GM12878 (cell line): Measurements from ENCODE around the gene SLC17A7. TPM values are rescaled to one million over a fixed set of nuclear protein-coding genes. Genes with fewer than 3 reads are reported as not detected.

Experiments
- ATAC-seq: fragments of 200-7000 bp; cut with Tn5 transposase; 3 replicates; pipeline ENCODE4 v1.9.1; 2020; ENCODE audit warnings: mild to moderate bottlenecking, moderate library complexity
- BruUV-seq: library from RNA; stranded (reverse); fragments of 400-500 nt; replicated peaks from 2 replicates; lab custom pipeline; 2021; lab: Mats Ljungman, UMichigan
- CTCF ChIA-PET: fragments of 300-600 bp; sonication (Branson Sonifier 250); formaldehyde crosslinking; extraction: SDS; loops from one replicate; lab custom pipeline; 2021; ENCODE audit warnings: inconsistent platforms; lab: Yijun Ruan, JAX
- POLR2A ChIA-PET: fragments of 350-600 bp; formaldehyde crosslinking; extraction: SDS; loops from one replicate; lab custom pipeline; 2021; ENCODE audit warnings: inconsistent platforms; lab: Charles Lee
- RAD21 ChIA-PET: fragments of 300-600 bp; sonication (Branson Sonifier 250); formaldehyde crosslinking; loops from one replicate; lab custom pipeline; 2023; ENCODE audit warnings: antibody characterized with exemption; ENCODE audit not compliant: unreplicated experiment; lab: Charles Lee
- SMC1A ChIA-PET: fragments of 300-600 bp; sonication (Branson Sonifier 250); formaldehyde crosslinking; loops from one replicate; lab custom pipeline; 2023; ENCODE audit not compliant: unreplicated experiment, uncharacterized antibody; lab: Charles Lee
- DNase-seq: peaks from one replicate; pipeline ENCODE4 v3.0.0-alpha.2; 2011; ENCODE audit warnings: low read depth, low spot score
- FAIRE-seq: peaks from 3 replicates; lab custom pipeline; 2011; peaks lifted over from hg19 to GRCh38; lab: Jason Lieb, UNC
- H2AFZ ChIP-seq: 2 replicates; pipeline ENCODE4 v1.6.0; 2011; ENCODE audit warnings: low read depth, low read length, control low read depth; ENCODE audit not compliant: control insufficient read depth
- H3K27ac ChIP-seq: 2 replicates; pipeline ENCODE4 v1.5.1; 2011; ENCODE audit warnings: control low read depth; ENCODE audit not compliant: control insufficient read depth, insufficient read depth
- H3K27me3 ChIP-seq, 2 experiments: replicated peaks in 1 of 2; 2 replicates each; pipeline versions ENCODE4 v1.6.0 to v1.6.1; 2011; ENCODE audit warnings: low read length in 1 of 2; ENCODE audit not compliant: control insufficient read depth in 2 of 2, insufficient read depth in 2 of 2
- H3K36me3 ChIP-seq, 2 experiments: 2 replicates each; pipeline ENCODE4 v1.5.1; 2011; ENCODE audit warnings: low read length in 1 of 2; ENCODE audit not compliant: control insufficient read depth in 2 of 2, insufficient read depth in 2 of 2
- H3K4me1 ChIP-seq: 2 replicates; pipeline ENCODE4 v1.6.1; 2011; ENCODE audit warnings: mild to moderate bottlenecking, low read length, moderate library complexity, mixed read lengths; ENCODE audit not compliant: control insufficient read depth, insufficient read depth
- H3K4me2 ChIP-seq: 2 replicates; pipeline ENCODE4 v1.6.0; 2011; ENCODE audit warnings: control low read depth; ENCODE audit not compliant: control insufficient read depth, insufficient read depth
- H3K4me3 ChIP-seq: fragments of 200-600 bp; sonication (generic); 2 replicates; pipeline ENCODE4 v1.5.1; 2016
- H3K79me2 ChIP-seq: 2 replicates; pipeline ENCODE4 v1.6.0; 2011; ENCODE audit warnings: low read length; ENCODE audit not compliant: control insufficient read depth, insufficient read depth
- H3K9ac ChIP-seq: 2 replicates; pipeline ENCODE4 v1.8.0; 2011; ENCODE audit warnings: low read length, control low read depth, mixed read lengths; ENCODE audit not compliant: control insufficient read depth, insufficient read depth
- H3K9me3 ChIP-seq: replicated peaks from 3 replicates; pipeline ENCODE4 v1.5.1; 2011; ENCODE audit warnings: mild to moderate bottlenecking, low read length; ENCODE audit not compliant: control insufficient read depth, insufficient read depth
- H4K20me1 ChIP-seq: 2 replicates; pipeline ENCODE4 v1.6.0; 2011; ENCODE audit not compliant: control insufficient read depth, insufficient read depth
- ATF2 ChIP-seq: IDR thresholded peaks from 2 replicates; pipeline ENCODE4 v1.6.1; 2012; ENCODE audit warnings: low read length, inconsistent platforms
- BRCA1 ChIP-seq: IDR thresholded peaks from 2 replicates; pipeline ENCODE4 v1.6.1; 2011; ENCODE audit warnings: low read depth, low read length, improper control_type of control experiment
- CREB1 ChIP-seq: IDR thresholded peaks from 2 replicates; pipeline ENCODE4 v1.6.1; 2012; ENCODE audit warnings: low read depth, mild to moderate bottlenecking, inconsistent platforms
- IKZF2 ChIP-seq, 2 experiments: fragments of 450-650 bp; IDR thresholded peaks; 2 replicates each; pipeline ENCODE4 v1.6.1; 2017; ENCODE audit warnings: mild to moderate bottlenecking in 2 of 2, moderate library complexity in 2 of 2
- PBX3 ChIP-seq: IDR thresholded peaks from 2 replicates; pipeline ENCODE4 v1.6.1; 2011; ENCODE audit warnings: mild to moderate bottlenecking, low read depth, low read length, moderate library complexity; ENCODE audit not compliant: insufficient replicate concordance
- PKNOX1 ChIP-seq: fragments of 450-650 bp; IDR thresholded peaks from 2 replicates; pipeline ENCODE4 v1.6.1; 2016; ENCODE audit warnings: mild to moderate bottlenecking
- POU2F2 ChIP-seq: IDR thresholded peaks from 3 replicates; pipeline ENCODE4 v1.6.1; 2011; ENCODE audit warnings: low read depth, mild to moderate bottlenecking, low read length, borderline replicate concordance
- SMAD5 ChIP-seq: IDR thresholded peaks from 2 replicates; pipeline ENCODE4 v1.6.1; 2016; ENCODE audit warnings: antibody characterized with exemption, low read depth
- SRF ChIP-seq, 2 experiments: IDR thresholded peaks; 2 replicates each; pipeline ENCODE4 v1.6.1; 2011; ENCODE audit warnings: low read depth in 2 of 2, low read length in 2 of 2, mild to moderate bottlenecking in 1 of 2, moderate library complexity in 1 of 2
- USF1 ChIP-seq: IDR thresholded peaks from 2 replicates; pipeline ENCODE4 v1.6.1; 2011; ENCODE audit warnings: borderline replicate concordance, low read depth, mild to moderate bottlenecking, moderate library complexity, mixed read lengths, low read length; ENCODE audit not compliant: insufficient read depth; ENCODE audit errors: extremely low read length
- ZNF687 ChIP-seq: fragments of 450-650 bp; IDR thresholded peaks from 2 replicates; pipeline ENCODE4 v1.6.1; 2017; ENCODE audit warnings: mild to moderate bottlenecking, moderate library complexity
- WGBS: methylation state at CpG from one replicate; pipeline ENCODE4 v1.1.6; 2016; ENCODE audit warnings: low lambda C conversion rate; ENCODE audit not compliant: insufficient replicate concordance, insufficient coverage; ENCODE audit errors: missing lambda C conversion rate; 5-methylcytosine and 5-hydroxymethylcytosine counted together
- in situ Hi-C: fragments of 300-500 bp; cut with MboI; formaldehyde crosslinking; loops from 9 replicates; pipeline ENCODE4 v1.14.3; 2018; ENCODE audit warnings: mixed read lengths
- intact Hi-C: fragments of 100-400 bp; cut with micrococcal nuclease; formaldehyde crosslinking; loops from one replicate; pipeline ENCODE4 v1.14.2; 2022; ENCODE audit not compliant: unreplicated experiment
- polyA plus RNA-seq, 11 experiments: library from polyadenylated mRNA; depleted of rRNA in 4 of 11; unstranded in 6 of 11; stranded (reverse) in 5 of 11; fragments of >200 nt; fragmentation: Nextera tagmentation in 4 of 11; fragmentation: Illumina TruSeq in 1 of 11; extraction: Ambion mirVana in 4 of 11; extraction: Trizol in 1 of 11; gene quantifications; 1 replicate in 1 of 11; 2 replicates in 10 of 11; pipeline versions ENCODE4 v1.2.1 to v1.2.3, GENCODE V29; 2011 to 2016; ENCODE audit warnings: inconsistent platforms in 2 of 11, missing spikeins in 2 of 11, low read depth in 1 of 11
- total RNA-seq, 4 experiments: library from RNA; depleted of rRNA in 3 of 4; stranded (reverse); fragments of >200 nt in 3 of 4; fragmentation: Illumina TruSeq in 1 of 4; extraction: Trizol in 1 of 4; gene quantifications; 2 replicates each; pipeline versions ENCODE4 v1.2.1 to v1.2.3, GENCODE V29; 2013 to 2021

Gene SLC17A7
- total and polyA plus RNA-seq, 10 of the 15 experiments (the other 5 are each of a cell fraction or from before 2014, with no cell fraction given): 0.03 to 0.24 (median 0.06) TPM; not detected in 6

- FAIRE-seq: no peak
- TF ChIP-seq ZNF687 (no peak), PBX3 (no peak), PKNOX1 (no peak), SRF (IDR thresholded peaks at IDR 0.05; ENCODE audit: low read depth in 2 of 2, low read length in 2 of 2) (no peak), SMAD5 (no peak), POU2F2 (no peak), ATF2 (no peak), IKZF2 (IDR thresholded peaks at IDR 0.05) (no peak), USF1 (no peak), BRCA1 (no peak), CREB1 (no peak)
Observed at GRCh38 chr19:49435670-49436069, 5.7 kb downstream of the SLC17A7 start.

More at GRCh38 chr19:49435670-49436069, 5.7 kb downstream of the SLC17A7 start:
- Histone ChIP-seq H2AFZ (no peak overlapping the region), H3K27ac (no peak overlapping the region), H3K9me3 (no peaks in the 10 kb centered on the region), H3K9ac (no peak overlapping the region), H3K27me3 (peaks cover 8 to 20% of the 10 kb centered on the region in 2 experiments), H3K4me2 (no peak overlapping the region), H3K4me3 (no peak overlapping the region), H3K36me3 (no peaks in the 10 kb centered on the region), H3K4me1 (no peaks in the 10 kb centered on the region), H4K20me1 (no peaks in the 10 kb centered on the region), H3K79me2 (no peaks in the 10 kb centered on the region)
- intact Hi-C loops (no loop called here), in situ Hi-C loops (loop anchor here (5.0 kb wide), 1 partner anchor 43 kb away; no protein-coding TSS in a partner anchor)
- no peak for DNase-seq
- no TSS peak for BruUV-seq
- RAD21 ChIA-PET: interaction anchor here (1.1 kb wide), 1 partner anchor 44 kb away, joined by 4 read pairs; no protein-coding TSS in a partner anchor
- POLR2A ChIA-PET: no interaction called here
- no peak for ATAC-seq
- 79% methylated on average over 10 of the region's 10 CpGs for WGBS
- SMC1A ChIA-PET: interaction anchor here (0.8 to 1.6 kb wide), 4 partner anchors 40 to 67 kb away, joined by 3 to 5 read pairs (median 3); no protein-coding TSS in a partner anchor
- CTCF ChIA-PET: interaction anchor here (0.6 to 2.2 kb wide), 8 partner anchors 9 to 227 kb away, joined by 3 to 8 read pairs (median 4); partner anchors contain the start of genes FLT3LG and GFY
